Activated B cell treated with CpG ODN at 0.5 μM for 24 hours (primary cell): ENCODE data around the gene VNN1. TPM values are rescaled to one million over a fixed set of nuclear protein-coding genes. Genes with fewer than 3 reads are reported as not detected.

Source experiments
- ATAC-seq: fragments of 200-7000 bp; cut with Tn5 transposase; one replicate; pipeline ENCODE4 v1.10.0; 2021; ENCODE audit warnings: low read depth, mild to moderate bottlenecking, moderate library complexity
- CTCF ChIA-PET: fragments of 350-600 bp; sonication (Branson Sonifier 250); formaldehyde crosslinking; loops from one replicate; lab custom pipeline; 2021; ENCODE audit warnings: antibody characterized with exemption; lab: Charles Lee
- POLR2A ChIA-PET: fragments of 350-600 bp; sonication (Branson Sonifier 250); formaldehyde crosslinking; loops from one replicate; lab custom pipeline; 2021; ENCODE audit warnings: antibody characterized with exemption; lab: Charles Lee
- DNase-seq: peaks from one replicate; pipeline ENCODE4 v3.0.0; 2022
- H3K27ac Mint-ChIP-seq: one replicate; pipeline ENCODE4 v1.8.0; 2020; ENCODE audit warnings: mixed read lengths
- H3K27me3 Mint-ChIP-seq: one replicate; pipeline ENCODE4 v1.8.0; 2021; ENCODE audit warnings: mixed read lengths
- H3K36me3 Mint-ChIP-seq: one replicate; pipeline ENCODE4 v1.8.0; 2021; ENCODE audit warnings: low read depth, mixed read lengths
- H3K4me1 Mint-ChIP-seq: one replicate; pipeline ENCODE4 v1.8.0; 2021; ENCODE audit warnings: mixed read lengths
- H3K4me3 Mint-ChIP-seq: one replicate; pipeline ENCODE4 v1.8.0; 2020; ENCODE audit warnings: mild to moderate bottlenecking, mixed read lengths
- H3K9me3 Mint-ChIP-seq: one replicate; pipeline ENCODE4 v1.8.0; 2020; ENCODE audit warnings: mixed read lengths
- intact Hi-C: fragments of 100-400 bp; cut with micrococcal nuclease; formaldehyde crosslinking; loops from one replicate; pipeline ENCODE4 v1.15.1; 2024
- total RNA-seq: library from RNA; stranded (reverse); gene quantifications from 2 replicates; pipeline ENCODE4 v1.2.3, GENCODE V29; 2022
- TF ChIP-seq, protein P1 (sequence below): fragments of 200-600 bp; IDR thresholded peaks from one replicate; pipeline ENCODE4 v1.8.0; 2022; ENCODE audit warnings: antibody characterized with exemption, mild to moderate bottlenecking

VNN1 gene
- total RNA-seq, 1 donor from 2014 or later = 0.07 TPM

- Mint-ChIP-seq H3K36me3 (no peaks in the 10 kb centered on the region), H3K9me3 (no peaks in the 10 kb centered on the region), H3K27me3 (no peaks in the 10 kb centered on the region), H3K4me3 (no peak overlapping the region), H3K27ac (no peak overlapping the region), H3K4me1 (peaks cover 9% of the 10 kb centered on the region)
- ChIA-PET POLR2A (no interaction called here), CTCF (no interaction called here)
- DNase-seq = no peak
- intact Hi-C loops = no loop called here
- ATAC-seq = no peak
- TF ChIP-seq, protein P1, sequence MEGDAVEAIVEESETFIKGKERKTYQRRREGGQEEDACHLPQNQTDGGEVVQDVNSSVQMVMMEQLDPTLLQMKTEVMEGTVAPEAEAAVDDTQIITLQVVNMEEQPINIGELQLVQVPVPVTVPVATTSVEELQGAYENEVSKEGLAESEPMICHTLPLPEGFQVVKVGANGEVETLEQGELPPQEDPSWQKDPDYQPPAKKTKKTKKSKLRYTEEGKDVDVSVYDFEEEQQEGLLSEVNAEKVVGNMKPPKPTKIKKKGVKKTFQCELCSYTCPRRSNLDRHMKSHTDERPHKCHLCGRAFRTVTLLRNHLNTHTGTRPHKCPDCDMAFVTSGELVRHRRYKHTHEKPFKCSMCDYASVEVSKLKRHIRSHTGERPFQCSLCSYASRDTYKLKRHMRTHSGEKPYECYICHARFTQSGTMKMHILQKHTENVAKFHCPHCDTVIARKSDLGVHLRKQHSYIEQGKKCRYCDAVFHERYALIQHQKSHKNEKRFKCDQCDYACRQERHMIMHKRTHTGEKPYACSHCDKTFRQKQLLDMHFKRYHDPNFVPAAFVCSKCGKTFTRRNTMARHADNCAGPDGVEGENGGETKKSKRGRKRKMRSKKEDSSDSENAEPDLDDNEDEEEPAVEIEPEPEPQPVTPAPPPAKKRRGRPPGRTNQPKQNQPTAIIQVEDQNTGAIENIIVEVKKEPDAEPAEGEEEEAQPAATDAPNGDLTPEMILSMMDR = no peak
Measured at GRCh38 chr6:132726608-132726975, 12.7 kb upstream of the VNN1 start.

GRCh38 chr6:132725947-132726607 is 12.2 kb upstream of the VNN1 start:
- Mint-ChIP-seq H3K27ac (no peak overlapping the region), H3K27me3 (no peaks in the 10 kb centered on the region), H3K4me3 (no peak overlapping the region), H3K36me3 (no peaks in the 10 kb centered on the region), H3K4me1 (peaks cover 9% of the 10 kb centered on the region), H3K9me3 (no peaks in the 10 kb centered on the region)
- TF ChIP-seq, protein P1 = no peak
- DNase-seq (no peak), ATAC-seq (peak; percentile 31)
- CTCF ChIA-PET = no interaction called here
- intact Hi-C loops = no loop called here
- POLR2A ChIA-PET = no interaction called here

- Mint-ChIP-seq H3K4me1 (peaks cover 9% of the 10 kb centered on the region), H3K4me3 (no peak overlapping the region), H3K27ac (no peak overlapping the region), H3K9me3 (no peaks in the 10 kb centered on the region), H3K36me3 (no peaks in the 10 kb centered on the region), H3K27me3 (no peaks in the 10 kb centered on the region)
- intact Hi-C loops = no loop called here
- DNase-seq (no peak), ATAC-seq (no peak)
- TF ChIP-seq, protein P1 = no peak
- CTCF ChIA-PET = no interaction called here
- POLR2A ChIA-PET = no interaction called here
Measured at GRCh38 chr6:132725471-132725870, 11.6 kb upstream of the VNN1 start.

DNA sequence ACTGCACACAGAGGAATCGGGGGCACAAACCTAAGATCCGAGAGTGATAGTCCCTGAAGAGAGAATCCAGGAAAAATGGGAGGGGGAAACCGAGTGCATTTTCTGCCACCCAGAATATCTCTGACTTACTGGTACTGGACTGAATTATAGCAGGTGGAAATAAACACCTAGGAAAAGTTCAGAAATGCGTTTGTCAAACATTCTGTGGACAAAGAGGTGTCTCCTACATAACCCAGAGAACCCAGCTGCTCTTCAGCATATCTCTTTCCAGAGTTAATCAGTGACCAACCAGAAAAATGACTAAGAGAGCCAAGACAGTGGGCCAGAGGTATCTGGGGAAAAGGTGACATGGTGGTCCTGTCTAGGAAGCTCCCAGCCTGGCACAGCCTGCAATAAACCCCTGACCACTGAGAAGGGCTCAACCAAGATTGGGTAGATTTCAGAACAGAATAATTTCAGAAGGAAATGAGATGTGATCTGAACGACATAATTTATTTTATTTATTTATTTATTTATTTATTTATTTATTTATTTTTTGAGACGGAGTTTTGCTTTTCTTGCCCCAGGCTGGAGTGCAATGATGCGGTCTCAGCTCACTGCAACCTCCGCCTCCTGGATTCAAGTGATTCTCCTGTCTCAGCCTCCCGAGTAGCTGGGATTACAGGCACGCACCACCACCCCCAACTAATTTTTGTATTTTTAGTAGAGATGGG is 6.0 kb upstream of the VNN1 start:
- no peak overlapping the region for H3K4me3 Mint-ChIP-seq
- H3K9me3 Mint-ChIP-seq = no peaks in the 10 kb centered on the region
- no peaks in the 10 kb centered on the region for H3K36me3 Mint-ChIP-seq
- DNase-seq (no peak), ATAC-seq (no peak)
- ChIA-PET POLR2A (no interaction called here), CTCF (no interaction called here)
- no peaks in the 10 kb centered on the region for H3K4me1 Mint-ChIP-seq
- TF ChIP-seq, protein P1 = no peak
- no peak overlapping the region for H3K27ac Mint-ChIP-seq
- intact Hi-C loops = no loop called here
- no peaks in the 10 kb centered on the region for H3K27me3 Mint-ChIP-seq

DNA sequence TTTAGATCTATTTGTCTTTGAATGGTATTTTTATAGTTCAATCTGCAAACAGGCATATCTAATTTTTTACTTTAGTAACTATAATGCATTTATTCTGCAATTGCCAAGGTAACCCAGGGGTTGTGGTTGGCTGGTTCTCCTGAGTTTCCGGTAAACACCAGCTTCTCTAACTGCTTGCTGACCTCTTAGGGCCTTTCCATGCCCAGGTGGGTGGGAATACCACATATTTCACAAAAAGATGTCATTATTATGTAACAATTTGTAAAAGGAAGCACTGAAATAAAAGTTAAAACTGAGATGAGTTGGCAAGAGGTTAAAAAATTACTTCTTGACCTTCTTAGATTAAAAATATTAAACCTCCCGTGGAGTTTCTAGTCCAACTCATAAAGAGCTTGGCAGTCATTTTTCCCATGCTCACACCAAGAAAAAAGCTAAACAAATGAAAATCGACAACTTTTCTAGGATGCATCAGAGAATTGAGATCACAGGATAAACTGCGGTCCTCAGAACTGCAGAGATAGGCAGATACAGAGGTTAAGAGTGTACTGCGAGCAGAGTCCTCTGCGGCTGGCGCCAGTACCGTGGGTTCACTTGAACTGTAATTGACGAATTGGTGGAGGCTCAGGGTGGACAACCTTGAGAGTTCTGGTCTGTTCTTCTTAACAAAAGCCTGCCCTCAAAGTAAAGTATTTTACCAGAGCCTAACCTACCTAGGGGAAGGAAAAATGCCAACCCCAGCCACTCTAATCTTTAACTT is 2.2 kb upstream of the VNN1 start:
- no peaks in the 10 kb centered on the region for H3K9me3 Mint-ChIP-seq
- ChIA-PET POLR2A (interaction anchor here (0.7 kb wide), 1 partner anchor 12 kb away, joined by 3 read pairs; no protein-coding TSS in a partner anchor), CTCF (interaction anchor here (1.3 kb wide), 1 partner anchor 13 kb away, joined by 3 read pairs; no protein-coding TSS in a partner anchor)
- no peaks in the 10 kb centered on the region for H3K36me3 Mint-ChIP-seq
- no peak for ATAC-seq
- peaks cover 13% of the 10 kb centered on the region for H3K4me1 Mint-ChIP-seq
- no peaks in the 10 kb centered on the region for H3K27me3 Mint-ChIP-seq
- no peak overlapping the region for H3K4me3 Mint-ChIP-seq
- DNase-seq = no peak
- intact Hi-C loops = no loop called here
- TF ChIP-seq, protein P1 = no peak
- H3K27ac Mint-ChIP-seq = no peak overlapping the region
